Esophagus squamous epithelium (tissue), 5 donors: ENCODE results near the gene FAM107A. TPM values are rescaled to one million over a fixed set of nuclear protein-coding genes. Genes with fewer than 3 reads are reported as not detected.

ENCODE experiments used
- DNase-seq: peaks from one replicate; lab custom pipeline; 2025; lab: John Stamatoyannopoulos, UW
- H3K27ac ChIP-seq, 4 donors: fragments of 200-600 bp; sonication (generic); one replicate each; pipeline ENCODE4 v1.5.1; 2016 to 2019; ENCODE audit warnings: mild to moderate bottlenecking in 1 of 4
- H3K27me3 ChIP-seq, 4 donors: fragments of 200-600 bp; sonication (generic); 1 replicate in 3 of 4; 2 replicates in 1 of 4; pipeline versions ENCODE4 v1.5.1 to v1.6.0; 2017 to 2021; ENCODE audit warnings: antibody characterized with exemption in 1 of 4
- H3K36me3 ChIP-seq, 3 donors: fragments of 200-600 bp; sonication (generic); one replicate each; pipeline ENCODE4 v1.5.1; 2016 to 2019
- H3K4me1 ChIP-seq, 3 donors: fragments of 200-600 bp; sonication (generic); one replicate each; pipeline ENCODE4 v1.5.1; 2017 to 2019
- H3K4me3 ChIP-seq, 4 donors: fragments of 200-600 bp; sonication (generic); 1 replicate in 3 of 4; 2 replicates in 1 of 4; pipeline ENCODE4 v1.5.1; 2016 to 2019; ENCODE audit warnings: mild to moderate bottlenecking in 2 of 4, moderate library complexity in 1 of 4
- H3K9me3 ChIP-seq, 3 donors: fragments of 200-600 bp; sonication (generic); one replicate each; pipeline ENCODE4 v1.5.1; 2016 to 2019
- POLR2A ChIP-seq, 4 donors: fragments of 450-650 bp; IDR thresholded peaks; one replicate each; pipeline ENCODE4 v1.6.1; 2017; ENCODE audit warnings: antibody characterized with exemption in 4 of 4, mild to moderate bottlenecking in 4 of 4, moderate library complexity in 3 of 4
- WGBS, 2 donors: methylation state at CpG; one replicate each; pipeline ENCODE4 v1.1.5; 2018; 5-methylcytosine and 5-hydroxymethylcytosine counted together
- intact Hi-C: fragments of 100-400 bp; cut with DNase I; formaldehyde crosslinking; loops from one replicate; pipeline ENCODE4 v1.15.0; 2022
- total RNA-seq, 4 donors: library from RNA; depleted of rRNA; stranded (reverse); fragments of >200 nt; gene quantifications; one replicate each; pipeline ENCODE4 v1.1.0, GENCODE V29; 2016
- TF ChIP-seq, protein P1 (sequence below), 6 experiments: fragments of 450-650 bp in 4 of 6; fragments of 200-600 bp in 2 of 6; sonication (generic) in 2 of 6; IDR thresholded peaks; one replicate each; pipeline ENCODE4 v1.5.1; 2016 to 2019; ENCODE audit warnings: antibody characterized with exemption in 6 of 6, mild to moderate bottlenecking in 4 of 6, moderate library complexity in 4 of 6
- donor health status: DM: yes; HTN: yes; CAD: no.

Gene FAM107A
- total RNA-seq, 4 donors from 2014 or later = 3.9 to 78.6 (median 10.8) TPM

GRCh38 chr3:58622892-58623291 is 45.7 kb upstream of the FAM107A start:
- Histone ChIP-seq H3K4me3 (no peak overlapping the region), H3K36me3 (no peaks in the 10 kb centered on the region), H3K27me3 (no peaks in the 10 kb centered on the region), H3K27ac (no peak overlapping the region), H3K9me3 (no peaks in the 10 kb centered on the region), H3K4me1 (peaks cover 9 to 50% (median 16%) of the 10 kb centered on the region in 3 donors)
- no peak for DNase-seq
- intact Hi-C loops = no loop called here
- no peak for TF ChIP-seq POLR2A (IDR thresholded peaks at IDR 0.05)
- TF ChIP-seq, protein P1, sequence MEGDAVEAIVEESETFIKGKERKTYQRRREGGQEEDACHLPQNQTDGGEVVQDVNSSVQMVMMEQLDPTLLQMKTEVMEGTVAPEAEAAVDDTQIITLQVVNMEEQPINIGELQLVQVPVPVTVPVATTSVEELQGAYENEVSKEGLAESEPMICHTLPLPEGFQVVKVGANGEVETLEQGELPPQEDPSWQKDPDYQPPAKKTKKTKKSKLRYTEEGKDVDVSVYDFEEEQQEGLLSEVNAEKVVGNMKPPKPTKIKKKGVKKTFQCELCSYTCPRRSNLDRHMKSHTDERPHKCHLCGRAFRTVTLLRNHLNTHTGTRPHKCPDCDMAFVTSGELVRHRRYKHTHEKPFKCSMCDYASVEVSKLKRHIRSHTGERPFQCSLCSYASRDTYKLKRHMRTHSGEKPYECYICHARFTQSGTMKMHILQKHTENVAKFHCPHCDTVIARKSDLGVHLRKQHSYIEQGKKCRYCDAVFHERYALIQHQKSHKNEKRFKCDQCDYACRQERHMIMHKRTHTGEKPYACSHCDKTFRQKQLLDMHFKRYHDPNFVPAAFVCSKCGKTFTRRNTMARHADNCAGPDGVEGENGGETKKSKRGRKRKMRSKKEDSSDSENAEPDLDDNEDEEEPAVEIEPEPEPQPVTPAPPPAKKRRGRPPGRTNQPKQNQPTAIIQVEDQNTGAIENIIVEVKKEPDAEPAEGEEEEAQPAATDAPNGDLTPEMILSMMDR (IDR thresholded peaks at IDR 0.05) = no peak
- WGBS, 2 donors = 86 to 89% methylated on average over 3 to 7 of the region's 8 CpGs

DNA sequence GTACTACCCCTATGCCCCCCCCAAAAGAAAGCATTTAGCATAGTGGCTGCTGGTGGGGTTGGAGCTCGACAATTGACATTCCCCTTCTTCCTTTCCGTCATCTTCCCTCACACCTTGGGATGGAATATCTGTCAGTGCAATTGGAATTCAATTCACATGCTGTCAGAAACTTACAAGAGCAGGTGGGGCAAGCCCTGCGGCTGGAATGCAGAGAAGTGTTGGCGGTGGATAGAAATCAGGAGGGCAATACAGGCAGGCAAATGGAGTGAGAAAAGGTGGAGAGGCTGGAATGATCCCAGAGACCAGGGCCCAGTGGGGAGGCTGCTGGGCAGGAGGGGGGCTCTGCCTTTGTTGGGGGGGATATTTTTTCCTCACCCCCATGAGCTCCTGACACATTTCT is 45.2 kb upstream of the FAM107A start:
- Histone ChIP-seq H3K27me3 (no peaks in the 10 kb centered on the region), H3K36me3 (no peaks in the 10 kb centered on the region), H3K4me3 (no peak overlapping the region), H3K4me1 (peaks cover 7 to 50% (median 12%) of the 10 kb centered on the region in 3 donors), H3K9me3 (no peaks in the 10 kb centered on the region), H3K27ac (no peak overlapping the region)
- WGBS, 2 donors = 84 to 93% methylated on average over 4 of the region's 4 CpGs
- intact Hi-C loops = no loop called here
- no peak for DNase-seq
- TF ChIP-seq, protein P1 (IDR thresholded peaks at IDR 0.05) = no peak
- TF ChIP-seq POLR2A (IDR thresholded peaks at IDR 0.05) = no peak

DNA sequence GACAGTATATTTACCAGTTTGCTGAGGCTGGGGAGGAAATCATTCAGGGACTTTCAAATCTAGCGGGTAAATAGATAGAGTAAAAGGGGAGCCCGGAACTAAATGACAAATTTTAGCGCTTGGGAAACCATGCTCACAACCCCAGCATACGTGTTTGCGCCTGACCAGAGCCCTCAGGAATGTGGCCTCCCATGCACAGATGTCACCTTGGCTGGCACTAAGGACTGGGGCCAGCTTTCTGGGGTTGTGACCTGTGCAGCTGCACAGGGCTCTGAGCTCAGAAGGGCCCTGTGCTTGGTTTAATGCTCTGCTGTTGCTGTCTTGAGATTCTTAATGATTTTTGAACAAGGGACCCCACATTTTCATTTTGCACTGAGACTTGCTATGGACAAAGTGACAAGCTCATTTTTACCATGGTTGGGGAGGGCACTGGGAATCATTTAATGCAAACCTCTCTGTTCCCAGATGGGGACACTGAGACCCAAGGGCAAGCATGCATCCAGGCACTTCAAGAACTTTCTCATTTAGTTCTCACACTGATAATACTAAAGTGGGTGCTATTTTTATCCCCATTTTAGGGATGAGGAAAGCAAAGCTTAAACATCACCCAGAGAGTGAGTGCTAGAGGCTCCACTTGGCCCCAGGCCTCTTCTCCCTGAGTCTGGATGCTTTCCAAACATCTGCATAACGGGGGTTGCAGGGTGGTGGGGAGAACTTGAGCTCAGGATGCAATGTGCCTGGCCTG is 44.1 kb upstream of the FAM107A start:
- intact Hi-C loops = no loop called here
- H3K4me3 ChIP-seq = no peak overlapping the region
- H3K4me1 ChIP-seq = peaks cover 4 to 50% (median 6%) of the 10 kb centered on the region in 3 donors
- no peak overlapping the region for H3K27ac ChIP-seq
- H3K36me3 ChIP-seq = no peaks in the 10 kb centered on the region
- H3K27me3 ChIP-seq = no peaks in the 10 kb centered on the region
- TF ChIP-seq POLR2A (IDR thresholded peaks at IDR 0.05) = no peak
- TF ChIP-seq, protein P1 (IDR thresholded peaks at IDR 0.05) = no peak
- H3K9me3 ChIP-seq = no peaks in the 10 kb centered on the region
- 69 to 82% methylated on average over 6 of the region's 6 CpGs for WGBS, 2 donors
- DNase-seq = no peak

- WGBS, 2 donors = 81 to 83% methylated on average over 3 to 4 of the region's 8 CpGs
- no peak for DNase-seq
- Histone ChIP-seq H3K36me3 (no peaks in the 10 kb centered on the region), H3K27ac (no peak overlapping the region), H3K27me3 (no peaks in the 10 kb centered on the region), H3K4me1 (peaks cover 4 to 50% (median 6%) of the 10 kb centered on the region in 3 donors), H3K4me3 (no peak overlapping the region), H3K9me3 (no peaks in the 10 kb centered on the region)
- TF ChIP-seq POLR2A (IDR thresholded peaks at IDR 0.05) = no peak
- TF ChIP-seq, protein P1 (IDR thresholded peaks at IDR 0.05) = no peak
- intact Hi-C loops = no loop called here
Measured at GRCh38 chr3:58620421-58620820, 43.2 kb upstream of the FAM107A start.

DNA sequence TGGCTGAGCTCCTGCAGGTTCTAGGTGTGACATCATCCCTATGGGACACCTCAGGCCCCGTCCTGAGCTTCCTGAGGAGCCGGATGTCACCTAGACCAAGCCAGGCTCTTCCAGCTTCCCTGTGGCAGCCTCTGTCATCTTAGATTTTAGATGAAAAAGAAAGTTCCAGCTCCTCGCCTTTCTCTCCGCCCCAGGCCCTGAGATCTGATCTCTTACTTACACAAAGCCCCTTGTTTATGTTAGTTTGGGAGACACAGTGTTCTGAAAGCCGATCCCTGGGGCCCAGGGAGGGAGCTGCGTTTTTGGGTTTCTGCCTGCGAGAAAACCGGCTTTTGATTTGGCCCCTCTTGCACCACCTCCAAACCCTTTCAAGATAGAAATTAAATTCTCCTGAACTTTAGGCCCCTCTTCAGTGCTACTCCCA is 40.2 kb upstream of the FAM107A start:
- peak overlapping the region; percentile 44 to 85 (median 79) for H3K27ac ChIP-seq
- H3K4me3 ChIP-seq = peak overlapping the region in 1 of 4 donors; percentile 16
- H3K4me1 ChIP-seq = peaks cover 4 to 50% (median 6%) of the 10 kb centered on the region in 3 donors
- WGBS, 2 donors = 37 to 62% methylated on average over 6 to 7 of the region's 8 CpGs
- H3K36me3 ChIP-seq = no peaks in the 10 kb centered on the region
- intact Hi-C loops = no loop called here
- DNase-seq = no peak
- H3K27me3 ChIP-seq = no peaks in the 10 kb centered on the region
- H3K9me3 ChIP-seq = no peaks in the 10 kb centered on the region
- no peak for TF ChIP-seq POLR2A (IDR thresholded peaks at IDR 0.05)
- TF ChIP-seq, protein P1 (IDR thresholded peaks at IDR 0.05) = no peak
